ENCODE measurements around the gene CDC6.

DNA sequence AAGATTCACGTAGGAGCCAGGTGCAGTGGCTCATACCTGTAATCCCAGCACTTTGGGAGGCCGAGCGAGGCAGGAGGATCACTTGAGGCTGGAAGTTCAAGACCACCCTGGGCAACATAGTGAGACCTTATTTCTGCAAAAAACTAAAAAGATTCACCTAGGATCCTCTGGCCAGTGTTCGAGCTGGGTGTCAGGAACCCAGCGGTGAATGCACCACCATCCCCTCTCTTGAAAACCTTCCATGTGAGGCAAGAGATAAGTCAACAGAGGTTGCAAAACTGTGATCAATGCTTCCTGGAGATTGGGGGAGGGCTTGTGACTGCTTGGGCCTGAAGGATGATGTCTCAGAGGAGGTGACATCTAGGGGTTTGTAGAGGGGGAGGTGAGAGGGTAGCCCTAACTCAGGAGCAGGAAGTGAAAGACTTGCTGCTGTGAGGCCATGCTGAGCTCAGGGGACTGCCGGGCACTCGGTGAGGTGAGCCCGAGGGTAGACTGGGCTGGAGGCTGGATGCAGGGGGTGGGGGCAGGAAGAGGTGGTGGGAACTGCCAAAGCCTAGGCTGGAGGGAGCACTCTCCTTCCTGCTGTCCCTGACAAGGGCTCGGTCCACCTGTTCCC is 65.2 kb downstream of the CDC6 start:
- TF ChIP-seq MYC (IDR thresholded peaks at IDR 0.05; ENCODE audit: low read depth, low read length) (no peak), EZH2 (IDR thresholded peaks at IDR 0.05; ENCODE audit: borderline replicate concordance, low read depth, low read length, severe bottlenecking) (no peak), POLR2A (IDR thresholded peaks at IDR 0.05; ENCODE audit: low read depth, low read length) (no peak)

Measured in endothelial cell of umbilical vein (primary cell).